Renal pelvis (tissue), 12 donors: ENCODE measurements around the gene MICOS13. TPM values are rescaled to one million over a fixed set of nuclear protein-coding genes. Genes with fewer than 3 reads are reported as not detected.

Experiments used
- DNase-seq: peaks from one replicate; pipeline ENCODE4 v3.0.0-alpha.2; 2013
- long read RNA-seq, 16 experiments: transcript quantifications; one replicate each; lab custom pipeline, GENCODE V29; 2026
- polyA plus RNA-seq, 3 donors: library from polyadenylated mRNA; unstranded; fragments of 120-200 nt; gene quantifications; one replicate each; pipeline ENCODE4 v1.2.1, GENCODE V29; 2013; ENCODE audit not compliant: insufficient read length in 3 of 3

MICOS13 gene
- polyA plus RNA-seq = 10 to 100 TPM; 46.3 to 58.5 (median 52.8) TPM
- long read RNA-seq, donor 1, transcript C19orf70-201 (4 exons, 896 nt) = major isoform, 88 of 116 reads
- long read RNA-seq, donor 1, partial matches to known transcripts = 25 of 116 reads
- long read RNA-seq, donor 1, other reads (novel, unspliced or antisense) = 0 of 116 reads
- long read RNA-seq, donor 2, transcript C19orf70-201 (4 exons, 896 nt) = major isoform, 82 of 115 reads
- long read RNA-seq, donor 2, partial matches to known transcripts = 28 of 115 reads
- long read RNA-seq, donor 2, other reads (novel, unspliced or antisense) = 0 of 115 reads
- long read RNA-seq, donor 3, transcript C19orf70-201 (4 exons, 896 nt) = major isoform, 50 of 75 reads
- long read RNA-seq, donor 3, partial matches to known transcripts = 20 of 75 reads
- long read RNA-seq, donor 3, other reads (novel, unspliced or antisense) = 0 of 75 reads
- long read RNA-seq, donor 4, transcript C19orf70-201 (4 exons, 896 nt) = major isoform, 109 of 154 reads
- long read RNA-seq, donor 4, partial matches to known transcripts = 37 of 154 reads
- long read RNA-seq, donor 4, other reads (novel, unspliced or antisense) = 0 of 154 reads
- long read RNA-seq, donor 5, transcript C19orf70-201 (4 exons, 896 nt) = major isoform, 54 of 82 reads
- long read RNA-seq, donor 5, partial matches to known transcripts = 26 of 82 reads
- long read RNA-seq, donor 5, other reads (novel, unspliced or antisense) = 0 of 82 reads
- long read RNA-seq, donor 6, transcript C19orf70-201 (4 exons, 896 nt) = major isoform, 71 of 88 reads
- long read RNA-seq, donor 6, partial matches to known transcripts = 10 of 88 reads
- long read RNA-seq, donor 6, other reads (novel, unspliced or antisense) = 0 of 88 reads
- long read RNA-seq, donor 7, transcript C19orf70-201 (4 exons, 896 nt) = major isoform, 77 of 128 reads
- long read RNA-seq, donor 7, partial matches to known transcripts = 50 of 128 reads
- long read RNA-seq, donor 7, other reads (novel, unspliced or antisense) = 0 of 128 reads
- long read RNA-seq, donor 8, transcript C19orf70-201 (4 exons, 896 nt) = major isoform, 27 of 588 reads
- long read RNA-seq, donor 8, partial matches to known transcripts = 553 of 588 reads
- long read RNA-seq, donor 8, other reads (novel, unspliced or antisense) = 6 of 588 reads
- long read RNA-seq, donor 9, transcript C19orf70-201 (4 exons, 896 nt) = major isoform, 84 of 125 reads
- long read RNA-seq, donor 9, partial matches to known transcripts = 37 of 125 reads
- long read RNA-seq, donor 9, other reads (novel, unspliced or antisense) = 0 of 125 reads
- long read RNA-seq, donor 10, transcript C19orf70-201 (4 exons, 896 nt) = major isoform, 64 of 1,705 reads
- long read RNA-seq, donor 10, partial matches to known transcripts = 1,605 of 1,705 reads
- long read RNA-seq, donor 10, other reads (novel, unspliced or antisense) = 31 of 1,705 reads
- long read RNA-seq, donor 11, transcript C19orf70-201 (4 exons, 896 nt) = major isoform, 45 of 72 reads
- long read RNA-seq, donor 11, partial matches to known transcripts = 26 of 72 reads
- long read RNA-seq, donor 11, other reads (novel, unspliced or antisense) = 0 of 72 reads
- long read RNA-seq, donor 12, transcript C19orf70-201 (4 exons, 896 nt) = major isoform, 123 of 162 reads
- long read RNA-seq, donor 12, transcript C19orf70-205 (2 exons, 773 nt) = minor isoform, 5 of 162 reads
- long read RNA-seq, donor 12, partial matches to known transcripts = 34 of 162 reads
- long read RNA-seq, donor 12, other reads (novel, unspliced or antisense) = 0 of 162 reads
- long read RNA-seq, donor 13, transcript C19orf70-201 (4 exons, 896 nt) = major isoform, 51 of 72 reads
- long read RNA-seq, donor 13, partial matches to known transcripts = 20 of 72 reads
- long read RNA-seq, donor 13, other reads (novel, unspliced or antisense) = 0 of 72 reads
- long read RNA-seq, donor 14 = 0 reads
- long read RNA-seq, donor 15 = 0 reads
- long read RNA-seq, donor 16, transcript C19orf70-201 (4 exons, 896 nt) = major isoform, 85 of 1,862 reads
- long read RNA-seq, donor 16, partial matches to known transcripts = 1,777 of 1,862 reads
- long read RNA-seq, donor 16, other reads (novel, unspliced or antisense) = 0 of 1,862 reads

- DNase-seq = peak; percentile 99
These were observed at the start of gene MICOS13, which contains the start of gene HSD11B1L for GRCh38 chr19:5680437-5681368. TSS of gene MICOS13 (minus strand) at chr19:5680516. CDS start at chr19:5680486, 30 bp downstream. TSS of gene HSD11B1L (plus strand) at chr19:5681027. CDS start at chr19:5684833, 3,806 bp downstream.

GRCh38 chr19:5727453-5728050 is 47.2 kb upstream of the MICOS13 start:
- no peak for DNase-seq

GRCh38 chr19:5719961-5720790 is 39.9 kb upstream of the MICOS13 start, which contains the start of the genes CATSPERD and LONP1:
TSS of gene CATSPERD (plus strand) at chr19:5720637. CDS start at chr19:5720738, 101 bp downstream.
TSS of gene LONP1 (minus strand) at chr19:5720146. CDS start at chr19:5720132, 14 bp downstream.
- peak; percentile 99 for DNase-seq

- DNase-seq = no peak
These were observed 39.1 kb upstream of the MICOS13 start for GRCh38 chr19:5719274-5719960.

GRCh38 chr19:5718579-5719273 is 38.4 kb upstream of the MICOS13 start:
- no peak for DNase-seq

GRCh38 chr19:5718037-5718578 is 37.8 kb upstream of the MICOS13 start:
- no peak for DNase-seq

GRCh38 chr19:5717215-5717935 is 37.1 kb upstream of the MICOS13 start:
- no peak for DNase-seq

GRCh38 chr19:5714816-5715215 is 34.5 kb upstream of the MICOS13 start:
- no peak for DNase-seq

- DNase-seq = no peak
These were observed 32.9 kb upstream of the MICOS13 start for GRCh38 chr19:5713228-5713627.

GRCh38 chr19:5711713-5712161 is 31.4 kb upstream of the MICOS13 start:
- DNase-seq = no peak

- DNase-seq = no peak
These were observed 30.7 kb upstream of the MICOS13 start for GRCh38 chr19:5711025-5711424.

GRCh38 chr19:5707576-5708575 is 27.6 kb upstream of the MICOS13 start:
- no peak for DNase-seq

- DNase-seq = no peak
These were observed 26.7 kb upstream of the MICOS13 start for GRCh38 chr19:5706876-5707573.
